GM12892 (cell line): Measurements from ENCODE around the gene ITGA8.
"Not testable (repeated sequence)": the region's sequence is repeated elsewhere in the genome, so short reads cannot be mapped to it uniquely, and the experiment has no call there.

Experiments
- DNase-seq: peaks from one replicate; pipeline ENCODE4 v3.0.0; 2011; ENCODE audit not compliant: insufficient read length
- FAIRE-seq: peaks from 2 replicates; lab custom pipeline; 2011; peaks lifted over from hg19 to GRCh38; lab: Jason Lieb, UNC
- POLR2A ChIP-seq: IDR thresholded peaks from 2 replicates; pipeline ENCODE4 v1.6.1; 2011; ENCODE audit warnings: low read depth, low read length, control low read depth
- POLR2AphosphoS5 ChIP-seq: IDR thresholded peaks from 2 replicates; pipeline ENCODE4 v1.6.1; 2011; ENCODE audit warnings: low read depth, low read length, control low read depth
- TAF1 ChIP-seq: IDR thresholded peaks from 2 replicates; pipeline ENCODE4 v1.6.1; 2011; ENCODE audit warnings: low read depth, mild to moderate bottlenecking, control low read depth, low read length, borderline replicate concordance

The ITGA8 gene

DNA sequence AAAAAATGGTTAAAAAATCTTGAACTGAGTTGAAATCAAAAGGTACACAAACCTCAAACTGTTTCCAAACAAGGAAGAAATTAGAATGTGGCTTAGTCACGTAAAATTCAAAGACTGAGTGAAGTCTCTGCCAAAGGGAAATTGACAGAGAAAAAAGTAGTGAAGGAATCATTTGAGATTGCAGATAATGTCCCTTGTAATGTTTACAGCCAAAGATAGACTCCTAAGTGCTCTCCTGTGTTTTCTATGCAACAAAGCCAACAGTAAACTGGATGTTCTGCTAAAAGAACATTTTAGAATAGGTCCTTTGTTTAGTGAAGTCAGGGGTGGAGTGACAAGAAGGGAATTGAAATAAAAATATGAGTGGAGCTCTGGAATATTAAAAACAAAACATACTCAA, 117.9 kb downstream of the ITGA8 start:
- DNase-seq, result no peak
- no peak for FAIRE-seq
- no peak for TF ChIP-seq POLR2A
- no peak for TF ChIP-seq POLR2AphosphoS5
- TF ChIP-seq TAF1, result no peak

DNA sequence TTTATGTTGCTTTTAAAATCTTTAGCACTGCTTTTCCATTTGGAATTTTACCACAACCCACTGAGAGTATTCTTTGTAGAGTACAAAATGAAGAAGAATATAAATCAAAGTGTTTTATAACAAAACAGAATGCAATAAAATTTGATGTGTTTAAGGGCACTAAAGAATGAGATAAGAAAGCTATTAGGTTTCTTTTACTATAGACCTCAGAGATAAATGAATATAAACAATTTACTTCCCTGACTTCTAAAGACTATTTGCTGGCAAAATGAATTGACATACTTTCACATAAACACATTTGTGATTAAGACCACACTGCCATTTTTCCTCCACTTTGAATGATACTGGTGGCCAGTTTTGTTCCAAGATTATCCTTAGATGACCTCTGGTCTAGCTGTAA, 124.5 kb downstream of the ITGA8 start:
- no peak for FAIRE-seq

DNA sequence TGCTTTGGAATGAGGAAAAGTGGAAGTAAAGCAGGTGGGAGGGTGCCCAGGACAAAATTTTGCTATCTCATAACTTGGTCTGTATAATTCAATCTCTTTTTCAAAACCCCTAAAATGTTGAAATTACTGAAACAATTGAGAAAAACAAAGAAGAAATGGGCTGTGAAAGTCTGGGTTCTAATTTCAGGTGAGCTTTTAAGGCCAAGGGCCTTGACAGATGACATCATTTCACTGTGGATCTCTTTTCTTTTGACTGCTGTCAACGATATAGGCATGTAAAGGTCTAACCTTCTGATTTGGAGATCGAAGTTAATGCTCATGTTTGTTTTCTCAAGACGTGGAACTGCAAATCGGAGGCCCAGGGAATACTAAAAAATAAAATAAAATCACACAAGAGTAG, 127.8 kb downstream of the ITGA8 start:
- no peak for TF ChIP-seq TAF1
- TF ChIP-seq POLR2A, result no peak
- no peak for TF ChIP-seq POLR2AphosphoS5
- DNase-seq (no peak), FAIRE-seq (no peak)

More for the DNA sequence above, 124.5 kb downstream of the ITGA8 start:
- no peak for DNase-seq
- TF ChIP-seq POLR2AphosphoS5 (no peak), POLR2A (no peak), TAF1 (no peak)

- DNase-seq (no peak), FAIRE-seq (no peak)
- no peak for TF ChIP-seq POLR2AphosphoS5
- TF ChIP-seq TAF1, result no peak
- no peak for TF ChIP-seq POLR2A
Observed at GRCh38 chr10:15591431-15591830, 128.3 kb downstream of the ITGA8 start.

DNA sequence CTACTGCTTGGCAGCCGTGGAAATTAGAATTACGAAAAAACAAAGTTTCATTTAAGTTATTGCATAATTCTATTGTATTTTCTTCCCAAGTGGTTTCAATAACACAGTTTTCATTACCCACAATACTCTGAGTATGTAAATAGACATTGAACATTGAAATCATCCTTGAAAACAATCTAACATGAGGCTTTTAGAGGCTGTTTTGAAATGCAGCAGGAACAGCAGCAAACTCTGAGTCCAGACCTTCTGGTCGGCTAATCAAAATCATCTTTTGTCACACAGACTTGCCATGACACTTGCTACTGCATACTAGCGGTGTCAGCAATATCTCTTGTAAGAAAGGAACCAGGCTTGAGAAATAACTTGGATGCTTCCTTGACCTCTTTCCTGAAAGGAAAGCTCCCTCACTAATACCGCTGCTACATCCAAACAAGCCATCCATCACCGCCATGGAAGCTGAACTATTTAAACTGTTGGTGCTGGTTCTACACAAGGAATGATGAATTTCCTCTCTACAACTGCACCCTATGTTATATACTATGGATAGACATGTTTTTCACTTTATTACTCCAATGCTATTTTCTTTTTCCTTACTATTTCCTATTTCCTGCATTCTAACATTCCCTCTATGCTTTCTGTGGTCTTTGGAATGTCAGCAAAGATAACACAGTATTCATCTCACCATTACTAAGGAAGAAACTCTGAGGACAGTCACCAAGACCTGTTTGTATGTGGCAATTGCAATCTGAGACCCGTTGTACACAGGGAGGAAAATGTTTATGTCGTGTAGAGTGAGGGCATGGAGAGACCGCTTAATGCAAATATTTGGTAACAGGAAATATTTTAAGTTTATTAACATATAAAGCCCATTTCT, 130.8 kb downstream of the ITGA8 start:
- TF ChIP-seq POLR2AphosphoS5, result no peak
- TF ChIP-seq TAF1, result no peak
- TF ChIP-seq POLR2A, result no peak
- DNase-seq, result no peak
- FAIRE-seq, result no peak

DNA sequence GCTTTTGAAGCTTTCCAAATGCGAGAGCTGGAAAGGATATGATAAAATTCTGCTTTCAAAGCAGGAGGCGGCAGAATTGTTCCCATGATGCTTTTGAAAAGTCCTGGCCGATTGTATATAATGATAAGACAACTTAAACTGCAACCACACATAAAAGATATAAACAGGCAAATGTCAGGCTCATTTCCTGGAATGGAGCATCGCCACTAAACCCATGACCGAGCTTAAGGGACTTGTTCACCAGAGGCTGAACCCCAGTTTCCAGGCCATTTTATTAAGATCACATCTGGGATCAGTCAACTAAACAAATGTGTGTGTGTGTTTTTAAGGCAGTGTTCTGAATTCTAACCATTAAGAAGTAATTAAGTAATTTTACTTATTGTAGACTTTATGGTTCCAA, 131.6 kb downstream of the ITGA8 start:
- DNase-seq (no peak), FAIRE-seq (no peak)
- no peak for TF ChIP-seq TAF1
- TF ChIP-seq POLR2AphosphoS5, result no peak
- no peak for TF ChIP-seq POLR2A

DNA sequence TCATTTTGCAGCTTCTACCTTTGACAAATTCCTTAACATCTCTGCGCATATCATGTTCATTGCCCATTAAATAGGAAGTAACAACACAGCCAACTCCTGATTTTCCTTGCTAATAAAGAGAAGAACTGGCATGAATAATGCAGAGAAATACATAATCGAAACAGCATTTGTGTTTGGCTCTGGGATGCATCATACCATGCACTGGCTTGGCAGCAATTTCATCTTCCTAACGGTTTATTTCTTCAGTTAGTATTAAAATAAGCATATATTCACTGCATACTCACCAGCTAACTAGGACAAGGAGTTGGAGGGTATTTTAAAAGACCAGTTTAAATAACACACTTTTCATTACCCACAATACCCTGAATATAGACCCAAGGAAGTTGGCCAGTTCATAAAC, 132.5 kb downstream of the ITGA8 start:
- FAIRE-seq, result no peak
- no peak for DNase-seq
- no peak for TF ChIP-seq POLR2AphosphoS5
- TF ChIP-seq POLR2A, result no peak
- no peak for TF ChIP-seq TAF1

GRCh38 chr10:15585303-15585715, 134.4 kb downstream of the ITGA8 start:
- DNase-seq, result peak; percentile 4
- TF ChIP-seq POLR2AphosphoS5 (no peak), TAF1 (no peak), POLR2A (no peak)
- FAIRE-seq, result peak; percentile 65

DNA sequence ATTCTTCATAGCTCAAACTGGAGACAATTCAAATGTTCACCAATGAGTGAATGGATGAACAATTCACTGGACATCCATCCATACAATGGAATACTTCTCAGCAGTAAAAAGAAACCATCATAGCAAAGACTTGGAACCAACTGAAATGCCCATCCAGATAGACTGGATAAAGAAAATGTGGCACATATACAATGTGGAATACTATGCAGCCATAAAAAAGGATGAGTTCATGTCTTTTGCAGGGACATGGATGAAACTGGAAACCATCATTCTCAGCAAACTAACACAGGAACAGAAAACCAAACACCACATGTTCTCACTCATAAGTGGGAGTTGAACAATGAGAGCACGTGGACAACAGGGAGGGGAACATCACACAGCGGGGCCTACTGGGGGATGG, 136.8 kb downstream of the ITGA8 start:
- not testable (repeated sequence) for DNase-seq, FAIRE-seq

GRCh38 chr10:15579605-15580004, 140.1 kb downstream of the ITGA8 start:
- FAIRE-seq (no peak), DNase-seq (no peak)
- no peak for TF ChIP-seq POLR2A
- no peak for TF ChIP-seq TAF1
- TF ChIP-seq POLR2AphosphoS5, result no peak

- TF ChIP-seq TAF1 (no peak), POLR2A (no peak), POLR2AphosphoS5 (no peak)
- DNase-seq (no peak), FAIRE-seq (no peak)
Observed at GRCh38 chr10:15572531-15573045, 147.1 kb downstream of the ITGA8 start.

- no peak for FAIRE-seq
- no peak for DNase-seq
- TF ChIP-seq POLR2A (no peak), TAF1 (no peak), POLR2AphosphoS5 (no peak)
Observed at GRCh38 chr10:15571575-15571974, 148.1 kb downstream of the ITGA8 start.
